Activated CD8-positive, alpha-beta T cell treated with anti-CD3 and anti-CD28 coated beads for 36 hours (primary cell): ENCODE results near the gene BAD. TPM values are rescaled to one million over a fixed set of nuclear protein-coding genes. Genes with fewer than 3 reads are reported as not detected.

Experiments used
- ATAC-seq: fragments of 200-7000 bp; cut with Tn5 transposase; one replicate; pipeline ENCODE4 v1.10.0; 2021; ENCODE audit warnings: mild to moderate bottlenecking, moderate library complexity
- CTCF ChIA-PET: fragments of 350-600 bp; sonication (Branson Sonifier 250); formaldehyde crosslinking; loops from one replicate; lab custom pipeline; 2021; ENCODE audit warnings: antibody characterized with exemption; lab: Charles Lee
- POLR2A ChIA-PET: fragments of 350-600 bp; sonication (Branson Sonifier 250); formaldehyde crosslinking; loops from one replicate; lab custom pipeline; 2021; ENCODE audit warnings: antibody characterized with exemption; lab: Charles Lee
- DNase-seq: peaks from one replicate; pipeline ENCODE4 v3.0.0-alpha.2; 2020
- H3K27ac Mint-ChIP-seq: one replicate; pipeline ENCODE4 v1.8.0; 2021; ENCODE audit warnings: mild to moderate bottlenecking, mixed read lengths
- H3K27me3 Mint-ChIP-seq: one replicate; pipeline ENCODE4 v1.8.0; 2021; ENCODE audit warnings: mixed read lengths
- H3K36me3 Mint-ChIP-seq: one replicate; pipeline ENCODE4 v1.8.0; 2021; ENCODE audit warnings: low read depth, mixed read lengths
- H3K4me1 Mint-ChIP-seq: one replicate; pipeline ENCODE4 v1.8.0; 2021; ENCODE audit warnings: low read depth, mixed read lengths
- H3K4me3 Mint-ChIP-seq: one replicate; pipeline ENCODE4 v1.8.0; 2021; ENCODE audit warnings: mild to moderate bottlenecking, moderate library complexity, mixed read lengths
- H3K9me3 Mint-ChIP-seq: one replicate; pipeline ENCODE4 v1.8.0; 2021; ENCODE audit warnings: mixed read lengths
- intact Hi-C: fragments of 100-400 bp; cut with micrococcal nuclease; formaldehyde crosslinking; loops from one replicate; pipeline ENCODE4 v1.10.0; 2022
- total RNA-seq, 2 experiments: library from RNA; stranded (reverse); gene quantifications; one replicate each; pipeline ENCODE4 v1.2.3, GENCODE V29; 2021
- TF ChIP-seq, protein P1 (sequence below): fragments of 200-600 bp; IDR thresholded peaks from one replicate; pipeline ENCODE4 v1.8.0; 2022; ENCODE audit warnings: antibody characterized with exemption, mild to moderate bottlenecking

The BAD gene
- total RNA-seq, 2 experiments from 2014 or later = 17.2 to 17.7 TPM

DNA sequence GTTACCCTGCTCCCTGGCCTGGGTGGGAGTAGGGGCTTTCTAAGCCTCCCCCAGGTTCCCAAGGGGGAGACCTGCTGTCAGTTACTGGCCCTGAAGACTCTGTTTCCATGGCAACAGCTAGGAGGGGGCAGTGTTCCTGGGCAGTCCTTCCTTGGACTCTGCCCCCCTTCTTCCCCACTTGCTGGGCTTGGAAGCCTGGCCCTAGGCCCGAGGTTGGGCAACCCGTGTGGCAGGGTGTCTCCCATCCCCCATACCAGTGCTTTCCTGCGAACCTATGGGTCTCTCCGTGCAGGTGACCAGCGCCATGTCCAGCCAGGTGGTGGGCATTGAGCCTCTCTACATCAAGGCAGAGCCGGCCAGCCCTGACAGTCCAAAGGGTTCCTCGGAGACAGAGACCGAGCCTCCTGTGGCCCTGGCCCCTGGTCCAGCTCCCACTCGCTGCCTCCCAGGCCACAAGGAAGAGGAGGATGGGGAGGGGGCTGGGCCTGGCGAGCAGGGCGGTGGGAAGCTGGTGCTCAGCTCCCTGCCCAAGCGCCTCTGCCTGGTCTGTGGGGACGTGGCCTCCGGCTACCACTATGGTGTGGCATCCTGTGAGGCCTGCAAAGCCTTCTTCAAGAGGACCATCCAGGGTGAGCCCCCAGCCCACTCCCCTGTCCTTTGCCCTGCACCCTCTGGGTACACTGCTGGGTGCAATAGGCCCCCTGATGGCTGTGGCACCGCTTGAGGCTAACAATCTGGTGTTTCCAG is 22.6 kb upstream of the BAD start:
- CTCF ChIA-PET = interaction anchor here (1.1 to 6.0 kb wide), 3 partner anchors 10 to 55 kb away, joined by 3 to 29 read pairs (median 4); partner anchors contain the start of genes PLCB3, PRDX5 and TRMT112
- POLR2A ChIA-PET = interaction anchor here (0.8 to 4.8 kb wide), 3 partner anchors 10 to 34 kb away, joined by 3 to 35 read pairs (median 3); partner anchors contain the start of genes CCDC88B, PRDX5 and TRMT112
- H3K4me3 Mint-ChIP-seq = peak overlapping the region; percentile 90

GRCh38 chr11:64306563-64306875 is 22.1 kb upstream of the BAD start:
- H3K9me3 Mint-ChIP-seq = no peaks in the 10 kb centered on the region
- TF ChIP-seq, protein P1, sequence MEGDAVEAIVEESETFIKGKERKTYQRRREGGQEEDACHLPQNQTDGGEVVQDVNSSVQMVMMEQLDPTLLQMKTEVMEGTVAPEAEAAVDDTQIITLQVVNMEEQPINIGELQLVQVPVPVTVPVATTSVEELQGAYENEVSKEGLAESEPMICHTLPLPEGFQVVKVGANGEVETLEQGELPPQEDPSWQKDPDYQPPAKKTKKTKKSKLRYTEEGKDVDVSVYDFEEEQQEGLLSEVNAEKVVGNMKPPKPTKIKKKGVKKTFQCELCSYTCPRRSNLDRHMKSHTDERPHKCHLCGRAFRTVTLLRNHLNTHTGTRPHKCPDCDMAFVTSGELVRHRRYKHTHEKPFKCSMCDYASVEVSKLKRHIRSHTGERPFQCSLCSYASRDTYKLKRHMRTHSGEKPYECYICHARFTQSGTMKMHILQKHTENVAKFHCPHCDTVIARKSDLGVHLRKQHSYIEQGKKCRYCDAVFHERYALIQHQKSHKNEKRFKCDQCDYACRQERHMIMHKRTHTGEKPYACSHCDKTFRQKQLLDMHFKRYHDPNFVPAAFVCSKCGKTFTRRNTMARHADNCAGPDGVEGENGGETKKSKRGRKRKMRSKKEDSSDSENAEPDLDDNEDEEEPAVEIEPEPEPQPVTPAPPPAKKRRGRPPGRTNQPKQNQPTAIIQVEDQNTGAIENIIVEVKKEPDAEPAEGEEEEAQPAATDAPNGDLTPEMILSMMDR = no peak
- H3K4me1 Mint-ChIP-seq = peaks cover 28% of the 10 kb centered on the region
- ChIA-PET CTCF (interaction anchor here (1.4 to 6.0 kb wide), 2 partner anchors 11 to 55 kb away, joined by 4 to 29 read pairs; partner anchors contain the start of genes PLCB3, PRDX5 and TRMT112), POLR2A (interaction anchor here (0.8 to 4.8 kb wide), 3 partner anchors 10 to 35 kb away, joined by 3 to 35 read pairs (median 3); partner anchors contain the start of genes CCDC88B, PRDX5 and TRMT112)
- peaks cover 21% of the 10 kb centered on the region for H3K36me3 Mint-ChIP-seq
- intact Hi-C loops = loop anchor here (10.0 kb wide), 1 partner anchor 62 kb away; the partner anchor contains the start of genes FKBP2 and PPP1R14B
- no peak for DNase-seq
- H3K4me3 Mint-ChIP-seq = peak overlapping the region; percentile 90
- H3K27me3 Mint-ChIP-seq = peaks cover 4% of the 10 kb centered on the region
- no peak for ATAC-seq
- H3K27ac Mint-ChIP-seq = peak overlapping the region; percentile 89

More for the DNA sequence above, 22.6 kb upstream of the BAD start:
- TF ChIP-seq, protein P1 = no peak
- intact Hi-C loops = loop anchor here (10.0 kb wide), 1 partner anchor 62 kb away; the partner anchor contains the start of genes FKBP2 and PPP1R14B
- DNase-seq (no peak), ATAC-seq (no peak)
- no peaks in the 10 kb centered on the region for H3K9me3 Mint-ChIP-seq
- H3K27ac Mint-ChIP-seq = peak overlapping the region; percentile 89
- H3K36me3 Mint-ChIP-seq = peaks cover 21% of the 10 kb centered on the region
- H3K4me1 Mint-ChIP-seq = peaks cover 28% of the 10 kb centered on the region
- H3K27me3 Mint-ChIP-seq = no peaks in the 10 kb centered on the region

DNA sequence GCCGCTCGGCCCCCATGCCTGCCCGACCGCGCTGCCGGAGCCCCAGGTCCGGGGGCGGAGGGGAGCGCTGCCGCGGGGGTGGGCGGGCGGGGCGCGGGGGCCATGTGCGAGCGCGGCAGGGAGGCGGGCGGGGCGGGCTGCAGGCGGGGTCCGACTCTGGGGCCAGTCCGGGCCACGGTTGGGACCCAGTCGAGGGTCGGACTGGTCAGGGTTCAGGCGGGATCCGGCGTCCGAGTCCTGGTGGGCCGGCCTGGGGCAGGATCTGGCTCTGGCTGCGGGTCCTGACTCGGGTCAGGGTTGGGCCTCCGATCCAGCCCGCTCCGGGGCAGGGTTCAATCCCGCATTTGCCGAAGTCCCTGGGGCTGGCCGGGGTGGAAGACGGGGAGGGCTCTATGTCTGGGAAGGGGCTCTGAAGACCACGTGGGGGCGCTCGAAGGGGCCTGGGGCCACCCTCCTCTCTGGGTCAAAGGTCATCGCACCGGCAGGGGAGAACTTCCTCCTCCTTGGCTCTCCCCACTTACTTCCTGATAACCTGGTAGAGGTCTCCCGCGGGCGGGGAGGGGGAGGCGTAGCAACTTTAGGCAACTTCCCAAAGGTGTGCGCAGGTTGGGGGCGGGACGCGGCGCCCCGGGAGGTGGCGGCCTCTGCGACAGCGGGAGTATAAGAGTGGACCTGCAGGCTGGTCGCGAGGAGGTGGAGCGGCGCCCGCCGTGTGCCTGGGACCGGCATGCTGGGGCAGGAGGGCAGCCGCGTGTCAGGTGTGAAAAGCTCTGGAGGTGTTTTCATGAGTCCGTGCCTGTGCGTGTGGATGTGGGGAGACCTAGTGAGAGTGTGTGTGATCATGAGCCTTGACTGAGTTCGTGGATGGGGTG is 21.5 kb upstream of the BAD start:
- intact Hi-C loops = loop anchor here (10.0 kb wide), 1 partner anchor 61 kb away; the partner anchor contains the start of genes FKBP2 and PPP1R14B

GRCh38 chr11:64305075-64305690 is 20.7 kb upstream of the BAD start, which contains the start of gene ESRRA:
ESRRA (plus strand) TSS chr11:64305524; CDS start chr11:64307180, 1,656 bp downstream.
- Mint-ChIP-seq H3K4me1 (peaks cover 31% of the 10 kb centered on the region), H3K9me3 (no peaks in the 10 kb centered on the region), H3K27me3 (peaks cover 13% of the 10 kb centered on the region), H3K27ac (peak within 1 kb of the TSS; percentile 97), H3K36me3 (peaks cover 16% of the 10 kb centered on the region), H3K4me3 (peak within 1 kb of the TSS; percentile 90)
- ChIA-PET POLR2A (interaction anchor here (0.8 to 5.3 kb wide), 16 partner anchors 12 to 1464 kb away, joined by 3 to 55 read pairs (median 6); partner anchors contain the start of genes BAD, FERMT3, FKBP2 and PRDX5), CTCF (interaction anchor here (0.8 to 6.0 kb wide), 24 partner anchors 10 to 384 kb away, joined by 3 to 111 read pairs (median 6); partner anchors contain the start of genes BAD, DNAJC4, FERMT3 and GPR137)
- intact Hi-C loops = loop anchor here (10.0 kb wide), 1 partner anchor 60 kb away; the partner anchor contains the start of genes FKBP2 and PPP1R14B
- TF ChIP-seq, protein P1 = no peak
- ATAC-seq (peak; percentile 84), DNase-seq (peak; percentile 100)

More for the DNA sequence above, 21.5 kb upstream of the BAD start:
- Mint-ChIP-seq H3K9me3 (no peaks in the 10 kb centered on the region), H3K4me3 (peak overlapping the region; percentile 90), H3K27ac (peak overlapping the region; percentile 89), H3K4me1 (peaks cover 26% of the 10 kb centered on the region), H3K36me3 (peaks cover 19% of the 10 kb centered on the region), H3K27me3 (peaks cover 5% of the 10 kb centered on the region)
- DNase-seq = peak; percentile 76
- CTCF ChIA-PET = interaction anchor here (1.4 to 6.0 kb wide), 4 partner anchors 11 to 306 kb away, joined by 4 to 29 read pairs (median 8); partner anchors contain the start of genes PLCB3, PRDX5 and TRMT112
- ATAC-seq = peak; percentile 3
- POLR2A ChIA-PET = interaction anchor here (0.8 to 5.3 kb wide), 7 partner anchors 11 to 100 kb away, joined by 3 to 55 read pairs (median 6); partner anchors contain the start of genes CCDC88B, FERMT3, PRDX5 and TRMT112
- TF ChIP-seq, protein P1 = no peak
